NCI-H345 (cell line): ENCODE results near the gene PODNL1.
"Not testable (repeated sequence)": the region's sequence is repeated elsewhere in the genome, so short reads cannot be mapped to it uniquely, and the experiment has no call there.

Experiments used
- DNase-seq: peaks from one replicate; lab custom pipeline; 2025; lab: John Stamatoyannopoulos, UW

The PODNL1 gene

DNA sequence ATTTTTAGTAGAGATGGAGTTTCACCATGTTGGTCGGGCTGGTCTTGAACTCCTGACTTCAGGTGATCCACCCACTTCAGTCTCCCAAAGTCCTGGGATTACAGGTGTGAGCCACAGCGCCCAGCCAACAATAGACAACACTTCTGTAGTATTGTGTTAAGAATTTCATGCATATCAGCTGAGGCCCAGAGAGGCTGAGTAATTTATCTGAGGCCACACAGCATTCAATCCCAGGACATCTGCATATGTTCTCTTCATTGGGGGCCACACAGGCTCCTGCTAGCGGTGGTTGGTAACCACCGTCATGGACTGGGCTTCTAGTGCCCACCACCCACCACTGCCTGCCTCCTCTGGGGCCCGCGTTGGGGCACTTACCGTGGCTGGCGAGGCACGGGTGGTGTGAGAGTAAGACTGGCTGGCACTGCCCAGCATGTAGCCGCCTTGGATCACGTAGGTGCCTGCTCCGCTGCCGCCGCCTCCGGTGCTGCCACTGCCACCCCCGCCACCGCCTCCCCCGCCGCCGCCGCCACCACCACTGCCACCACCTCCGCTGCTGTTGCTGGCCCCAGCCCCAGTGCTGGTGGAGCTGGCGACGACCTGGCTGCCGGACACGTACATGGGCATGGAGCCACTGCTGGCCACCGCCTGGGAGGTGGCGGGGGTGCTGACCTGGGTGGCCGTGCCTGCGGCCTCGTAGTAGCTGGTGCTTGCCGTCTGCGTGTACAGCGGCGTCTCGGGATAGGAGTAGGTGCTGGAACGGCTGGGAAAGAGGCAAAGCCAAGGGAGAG, 34.3 kb upstream of the PODNL1 start:
- no peak for DNase-seq

DNA sequence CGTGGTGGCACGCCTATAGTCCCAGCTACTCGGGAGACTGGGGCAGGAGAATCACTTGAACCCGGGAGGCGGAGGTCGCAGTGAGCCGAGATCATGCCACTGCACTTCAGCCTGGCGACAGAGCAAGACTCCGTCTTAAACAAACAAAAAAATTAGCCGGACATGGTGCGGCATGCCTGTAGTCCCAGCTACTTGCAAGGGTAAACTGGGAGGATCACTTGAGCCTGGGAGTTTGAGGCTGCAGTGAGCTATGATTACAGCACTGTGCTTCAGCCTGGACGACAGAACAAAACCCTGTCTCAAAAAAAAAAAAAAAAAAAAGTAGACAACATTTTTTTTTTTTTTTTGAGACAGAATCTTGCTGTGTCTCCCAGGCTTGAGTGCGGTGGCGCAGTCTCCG, 33.7 kb upstream of the PODNL1 start:
- not testable (repeated sequence) for DNase-seq

DNA sequence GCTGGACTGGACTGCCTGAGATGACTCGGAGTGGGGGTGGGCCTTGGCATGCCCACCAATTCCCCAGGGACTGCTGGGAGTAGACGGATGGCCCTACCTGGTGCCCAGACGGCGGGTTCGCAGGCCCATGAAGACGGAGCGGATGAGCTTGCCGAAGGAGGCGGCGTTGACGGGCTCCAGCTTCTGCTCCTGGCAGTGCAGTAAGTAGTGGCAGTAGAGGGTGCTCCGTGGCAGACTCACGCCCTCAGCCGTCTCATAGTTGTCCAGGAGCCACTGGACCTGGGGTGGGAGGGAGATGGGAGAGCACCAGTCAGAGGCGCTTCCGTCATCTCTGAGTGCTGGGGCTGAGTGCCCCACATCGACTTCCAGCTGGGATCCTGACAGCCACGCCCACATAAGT, 31.7 kb upstream of the PODNL1 start:
- DNase-seq, result no peak

DNA sequence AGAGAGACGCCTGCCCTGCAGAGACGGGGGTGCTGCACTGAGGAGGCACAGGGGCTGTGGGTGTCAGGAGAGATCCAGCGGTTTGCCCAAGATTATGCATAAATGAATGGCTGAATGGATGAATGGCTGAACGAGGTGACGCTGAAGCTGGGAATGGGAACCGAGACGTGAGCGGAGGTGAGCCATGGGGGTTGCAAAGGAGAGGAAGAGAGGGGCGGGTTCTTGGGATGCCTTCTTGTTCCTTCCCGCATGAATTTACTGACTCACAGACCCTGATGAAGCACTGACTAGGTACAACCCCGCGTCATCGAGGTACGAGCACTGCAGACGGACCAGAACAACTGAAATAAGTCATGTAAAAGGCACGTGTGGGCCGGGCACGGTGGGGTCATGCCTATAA, 30.8 kb upstream of the PODNL1 start:
- DNase-seq, result no peak

DNA sequence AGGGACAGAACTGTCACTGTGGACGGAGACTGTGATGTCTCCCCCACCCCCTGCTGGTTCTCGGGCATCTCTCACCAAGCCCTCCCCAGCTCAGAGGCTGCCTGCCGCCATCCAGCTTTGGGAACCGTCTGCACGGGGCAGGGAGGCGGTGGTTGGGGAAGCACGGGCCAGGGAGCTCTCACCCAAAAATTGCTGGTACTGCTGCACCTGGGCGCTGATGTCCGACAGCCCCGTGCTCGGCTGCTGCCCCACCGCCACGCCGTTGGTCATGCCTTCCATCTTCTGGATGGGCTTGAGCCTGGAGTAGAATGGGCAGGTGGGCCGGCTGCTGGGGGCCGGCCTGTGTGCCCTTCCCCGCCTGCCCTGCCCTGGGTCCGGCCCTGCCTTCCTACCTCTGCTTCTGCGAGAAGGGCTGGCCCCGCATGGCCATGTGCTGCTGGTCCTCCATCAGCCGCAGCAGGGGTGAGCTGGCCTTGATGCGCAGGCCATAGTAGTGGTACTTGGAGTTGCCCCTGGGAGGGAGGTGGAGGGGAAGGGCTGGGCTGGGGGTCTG, 30.2 kb upstream of the PODNL1 start:
- DNase-seq, result no peak

DNA sequence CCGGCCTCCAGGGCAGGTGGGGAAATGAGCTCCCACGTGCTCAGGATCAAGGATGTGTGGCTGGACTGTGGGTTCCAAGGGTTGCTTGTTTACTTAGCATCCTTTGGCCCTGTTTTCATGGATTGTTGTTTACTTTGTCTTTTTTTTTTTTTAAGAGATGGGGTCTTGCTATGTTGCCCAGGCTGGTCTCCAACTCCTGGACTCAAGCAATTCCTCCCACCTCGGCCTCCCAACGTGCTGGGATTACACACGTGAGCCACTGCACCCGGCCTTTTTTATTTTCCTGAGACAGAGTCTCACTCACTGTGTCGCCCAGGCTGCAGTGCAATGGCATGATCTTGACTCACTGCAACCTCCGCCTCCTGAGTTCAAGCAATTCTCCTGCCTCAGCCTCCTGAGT, 29.0 kb upstream of the PODNL1 start:
- DNase-seq, result not testable (repeated sequence)

DNA sequence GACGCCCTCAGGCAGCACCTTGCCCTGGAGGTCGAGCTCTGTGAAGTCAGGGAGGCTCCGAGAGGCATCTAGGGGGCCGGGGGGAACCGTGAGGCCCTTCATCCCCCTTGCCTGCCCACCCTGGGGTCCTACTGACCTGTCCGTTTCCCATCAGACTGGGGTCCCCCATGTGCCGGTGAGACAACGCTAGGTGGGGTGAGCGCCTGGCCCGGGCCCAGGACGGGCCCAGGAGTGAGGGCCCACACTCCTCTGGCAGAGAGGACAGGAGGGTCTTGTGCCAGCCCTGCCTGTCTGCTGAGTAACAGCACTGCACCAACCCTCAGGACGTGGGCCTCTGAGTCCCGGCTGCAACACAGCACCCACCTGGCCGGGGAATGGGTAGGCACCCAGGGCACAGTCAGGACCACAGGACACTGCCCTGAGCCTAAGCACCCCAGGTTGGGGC, 28.5 kb upstream of the PODNL1 start:
- DNase-seq, result no peak

DNA sequence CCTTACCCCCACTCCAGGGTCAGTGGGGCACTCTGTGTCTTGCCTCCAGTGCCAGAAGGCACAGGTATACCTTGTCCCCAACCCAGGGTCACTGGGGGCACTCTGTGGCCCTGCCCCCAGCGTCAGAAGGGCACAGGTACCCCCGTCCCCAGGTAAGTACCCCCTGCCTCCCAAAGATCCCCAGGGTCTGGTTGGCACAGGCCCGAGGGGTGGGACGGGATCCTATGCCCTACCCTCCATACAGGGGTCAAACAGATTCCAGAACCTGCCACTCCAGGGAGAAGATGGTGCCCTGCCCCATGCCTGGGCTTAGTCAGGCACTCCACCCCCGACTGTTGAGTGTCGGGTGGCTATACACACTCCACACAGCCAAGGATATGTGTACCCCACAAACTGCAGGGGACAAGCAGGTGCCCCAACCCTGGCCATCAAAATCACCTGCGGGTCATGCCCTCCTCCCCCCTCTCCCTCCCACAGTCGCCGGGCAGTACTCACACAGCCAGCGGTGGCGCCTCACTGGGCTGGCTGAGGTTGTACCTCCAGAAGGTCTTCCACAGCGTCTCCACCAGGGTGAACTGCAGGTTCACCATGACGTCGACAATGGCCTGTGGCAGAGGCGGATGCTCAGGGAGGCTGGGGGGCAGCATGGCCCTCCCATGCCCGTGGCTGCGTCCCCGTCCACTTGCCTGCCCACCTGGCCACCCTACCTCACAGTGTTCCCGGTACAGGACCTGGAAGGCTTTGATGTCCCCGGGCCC, 27.9 kb upstream of the PODNL1 start:
- no peak for DNase-seq

DNA sequence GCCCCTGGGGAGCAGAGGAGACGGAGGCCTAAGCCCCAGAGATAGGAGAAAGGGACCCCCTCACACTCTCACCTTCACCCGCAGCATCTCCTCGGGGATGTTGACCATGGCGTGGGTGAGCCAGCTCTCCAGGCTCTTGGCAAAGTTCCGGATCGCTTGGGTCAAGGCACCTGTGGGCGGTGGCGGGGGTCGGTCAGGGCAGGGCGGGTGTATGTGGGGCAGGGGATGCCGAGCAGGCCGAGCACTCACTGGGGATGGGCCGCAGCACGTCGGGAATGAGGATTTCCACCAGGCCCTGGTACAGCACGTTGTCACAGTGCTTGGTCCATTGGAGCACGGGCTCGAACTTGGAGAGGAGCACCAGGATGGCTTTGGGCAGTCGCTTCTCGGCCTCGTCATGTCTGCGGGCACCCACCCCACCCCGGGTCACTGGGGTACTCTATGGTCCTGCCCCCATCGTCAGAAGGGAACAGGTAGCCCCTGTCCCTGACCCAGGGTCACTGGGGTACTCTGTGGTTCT, 27.2 kb upstream of the PODNL1 start:
- no peak for DNase-seq

DNA sequence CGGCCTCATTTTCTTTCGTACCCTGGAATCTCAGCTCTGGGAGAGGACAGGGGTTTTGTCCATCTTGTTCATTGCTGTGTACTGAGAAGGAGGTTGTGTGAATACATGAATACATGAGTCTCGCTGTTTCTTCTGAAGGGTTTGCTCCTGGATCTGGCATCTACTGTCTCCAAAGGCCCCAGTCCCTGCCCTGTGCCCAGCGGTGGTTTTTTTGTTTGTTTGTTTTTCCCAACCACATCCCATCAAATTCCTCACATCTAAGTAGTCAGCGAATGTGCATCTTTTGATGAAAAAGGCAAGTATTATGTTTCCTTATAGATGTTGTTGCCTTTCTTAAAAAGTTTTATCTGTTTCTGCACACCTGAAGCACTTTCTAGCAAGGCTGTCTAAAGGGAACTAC, 26.6 kb upstream of the PODNL1 start:
- DNase-seq, result no peak

DNA sequence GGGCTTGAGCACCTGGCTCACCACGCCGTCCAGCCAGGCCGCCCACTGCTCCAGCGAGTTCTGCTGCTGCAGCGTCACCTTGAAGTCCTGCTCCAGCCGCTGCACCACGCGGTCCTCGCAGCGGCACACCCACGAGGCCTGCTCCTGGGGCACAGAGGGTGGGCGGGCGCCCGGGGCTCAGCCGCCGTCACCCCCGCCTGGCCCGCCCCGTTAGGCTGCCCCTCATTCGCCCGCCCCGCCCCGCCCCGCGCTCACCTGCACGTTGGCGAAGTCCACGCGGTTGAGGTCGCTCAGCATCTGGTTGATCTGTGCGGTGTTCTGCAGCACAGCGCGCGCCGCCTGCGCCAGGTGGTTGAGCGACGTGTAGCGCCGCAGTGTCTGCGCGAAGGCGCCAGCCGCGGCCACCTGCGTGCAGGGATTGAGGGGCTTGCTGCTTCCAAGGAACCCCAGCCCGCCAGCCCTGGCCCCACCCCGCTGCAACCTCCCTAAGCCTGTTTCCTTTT, 25.4 kb upstream of the PODNL1 start:
- no peak for DNase-seq

DNA sequence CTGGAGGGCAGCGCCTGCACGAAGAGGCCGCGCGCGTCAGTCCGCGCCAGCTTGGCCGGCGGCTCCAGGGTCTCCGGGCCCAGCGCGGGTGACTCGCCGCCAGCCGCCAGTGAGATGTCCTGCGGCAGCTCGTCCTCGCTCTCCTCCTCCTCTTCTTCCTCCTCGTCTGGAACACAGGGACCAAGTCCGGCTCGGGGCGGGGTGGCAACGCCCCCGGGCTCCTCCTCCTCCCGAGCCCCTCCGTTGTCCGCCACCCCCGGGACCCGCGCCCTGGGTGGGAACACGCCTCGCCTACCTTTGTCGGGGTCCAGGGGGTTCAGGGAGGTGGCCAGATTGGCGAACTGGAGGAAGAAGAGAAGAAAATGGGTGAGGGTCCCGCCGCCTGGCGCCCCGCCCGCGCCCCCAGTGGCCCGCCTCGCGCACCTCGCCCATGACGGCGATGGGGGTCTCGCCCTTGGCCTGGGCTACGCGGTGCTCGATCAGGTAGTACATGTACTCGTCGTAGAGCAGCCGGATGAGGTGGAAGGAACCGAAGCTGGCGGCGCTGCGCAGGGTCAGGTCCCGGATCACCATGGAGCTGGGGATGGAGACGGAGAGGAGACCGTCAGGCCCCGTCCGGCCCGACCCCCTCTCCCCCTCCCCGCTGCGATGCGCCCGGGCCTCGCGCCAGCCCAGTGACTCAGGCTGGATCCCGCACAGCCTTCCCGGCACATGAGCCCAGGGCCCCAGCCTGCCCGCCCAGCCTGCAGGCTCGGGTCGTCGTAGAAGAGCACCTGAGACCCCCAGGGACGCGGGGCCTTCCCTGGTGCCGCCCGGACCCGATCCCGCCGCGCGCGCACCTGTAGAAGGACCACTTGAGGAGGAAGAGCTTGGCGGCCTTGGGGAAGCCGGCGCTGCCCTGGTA, 24.7 kb upstream of the PODNL1 start:
- DNase-seq, result no peak

DNA sequence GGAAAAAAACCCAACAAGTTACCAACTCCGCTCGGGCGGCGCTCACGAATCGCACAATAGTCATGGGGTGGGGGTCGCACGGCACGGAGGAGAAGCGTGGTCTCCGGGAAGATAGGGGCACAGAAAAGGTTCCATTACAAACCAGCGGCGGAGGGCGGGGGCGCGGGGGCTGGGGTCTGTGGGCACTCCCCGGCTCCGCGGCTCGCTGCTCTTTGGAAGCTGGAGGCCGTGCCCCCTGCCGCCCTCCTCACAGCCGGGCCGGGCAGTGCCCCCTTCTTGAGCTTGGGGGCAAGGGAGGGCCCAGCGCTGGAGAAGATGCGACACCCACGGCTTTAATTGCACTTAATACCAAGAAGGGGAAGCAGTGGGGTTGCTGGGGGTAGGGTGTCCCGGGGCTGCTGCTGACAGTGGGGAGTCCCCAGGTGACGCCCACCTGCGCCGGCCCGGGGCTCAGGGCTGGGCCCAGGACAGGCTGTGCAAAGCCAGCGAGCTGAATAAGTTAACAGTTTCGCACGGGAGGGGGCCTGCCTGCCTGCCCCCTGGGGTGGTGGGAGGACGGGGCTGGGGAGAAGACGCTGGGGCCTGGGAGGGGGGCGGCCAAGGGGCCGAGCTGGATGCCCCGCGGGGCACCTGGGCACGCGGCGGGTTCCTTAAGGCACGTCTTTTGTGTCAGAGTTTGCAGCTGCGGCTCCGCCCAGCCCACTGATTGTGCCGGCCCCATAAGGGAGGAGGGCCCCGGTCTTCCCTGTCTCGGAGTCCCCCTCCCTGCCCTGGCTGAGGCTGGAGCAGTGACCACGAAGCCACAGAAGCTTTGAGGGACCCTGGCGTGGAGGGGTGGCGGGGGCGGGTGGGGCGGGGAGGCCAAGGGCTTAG, 23.8 kb upstream of the PODNL1 start:
- no peak for DNase-seq

DNA sequence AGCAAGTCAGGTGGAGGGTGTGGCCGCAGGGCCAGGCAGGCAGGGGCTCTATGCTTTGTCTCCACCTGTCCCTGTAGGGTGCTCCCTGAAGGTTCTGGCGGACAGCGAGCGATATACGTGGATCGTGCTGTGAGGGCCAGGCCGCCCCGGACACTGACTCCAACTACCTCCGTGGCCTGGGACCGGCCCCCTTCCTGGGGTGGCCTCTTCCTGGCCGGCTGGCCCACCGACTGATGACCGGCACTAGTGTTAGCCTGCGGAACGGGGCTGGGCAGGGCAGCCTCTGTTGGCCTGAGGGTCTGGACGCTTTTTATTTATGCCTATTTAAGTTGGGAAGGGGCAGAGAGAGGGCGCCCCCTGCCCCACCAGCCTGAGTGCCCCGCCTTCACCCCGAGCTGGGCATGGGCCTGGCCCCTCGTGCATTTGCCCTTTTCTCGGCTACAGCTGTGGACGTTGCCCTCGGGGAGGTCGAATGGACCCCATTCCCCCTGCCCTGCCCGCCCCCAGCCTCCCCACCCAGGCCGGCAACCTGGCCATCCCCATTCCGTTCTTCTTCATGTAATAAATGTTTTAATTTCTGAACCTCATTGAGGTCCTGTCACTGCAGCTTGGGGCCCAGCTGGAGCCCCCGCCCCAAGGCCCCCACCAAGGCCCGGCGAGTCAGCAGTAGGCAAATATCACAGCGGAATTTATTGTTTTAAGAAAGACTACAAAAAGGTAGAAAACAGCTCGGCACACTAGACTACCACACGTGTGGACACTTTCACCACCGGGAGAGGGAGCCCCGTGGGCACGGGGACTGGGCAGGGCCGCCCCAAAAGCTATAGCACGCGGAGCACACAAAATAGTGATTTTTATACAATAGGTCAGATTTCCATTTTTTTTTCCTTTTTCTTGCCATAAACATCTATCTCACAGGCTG, 22.9 kb upstream of the PODNL1 start:
- DNase-seq, result no peak

DNA sequence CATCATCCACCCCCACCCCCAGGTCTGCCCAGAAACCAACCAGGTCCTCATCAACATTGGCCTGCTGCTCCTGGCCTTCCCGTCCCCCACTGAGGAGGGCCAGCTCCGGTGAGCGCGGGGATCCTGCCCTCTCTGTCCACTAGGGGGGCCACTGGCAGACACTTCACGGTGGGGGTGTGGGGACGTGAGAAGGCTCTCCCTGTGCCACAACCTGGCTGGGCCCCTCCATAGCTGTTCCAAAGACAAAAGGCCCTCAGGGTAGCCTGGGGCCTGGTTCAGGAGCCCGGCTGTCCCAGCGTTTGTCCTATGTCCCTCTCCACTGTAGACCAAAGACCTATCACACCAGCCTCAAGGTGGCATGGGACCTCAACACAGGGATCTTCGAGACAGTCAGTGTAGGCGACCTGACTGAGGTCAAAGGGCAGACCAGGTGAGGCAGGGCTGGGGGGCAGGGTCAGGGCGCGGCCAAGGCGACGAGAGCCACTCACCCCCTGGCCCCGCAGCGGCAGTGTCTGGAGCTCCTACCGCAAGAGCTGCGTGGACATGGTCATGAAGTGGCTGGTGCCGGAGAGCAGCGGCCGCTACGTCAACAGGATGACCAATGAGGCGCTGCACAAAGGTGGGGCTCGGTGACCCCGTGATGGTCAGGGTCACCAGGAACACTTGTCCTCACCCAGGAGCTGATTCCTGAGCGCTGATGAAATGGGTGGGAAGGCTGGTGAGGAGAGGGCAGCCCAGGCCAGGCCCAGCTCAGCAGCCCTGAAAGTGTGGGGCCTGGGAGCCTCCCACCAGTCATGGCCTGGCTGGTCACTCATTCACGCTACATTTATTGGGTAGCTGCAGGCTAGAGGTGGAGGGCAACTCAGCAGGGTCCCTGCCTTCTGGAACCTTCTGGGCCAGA, 22.0 kb upstream of the PODNL1 start:
- DNase-seq, result no peak

DNA sequence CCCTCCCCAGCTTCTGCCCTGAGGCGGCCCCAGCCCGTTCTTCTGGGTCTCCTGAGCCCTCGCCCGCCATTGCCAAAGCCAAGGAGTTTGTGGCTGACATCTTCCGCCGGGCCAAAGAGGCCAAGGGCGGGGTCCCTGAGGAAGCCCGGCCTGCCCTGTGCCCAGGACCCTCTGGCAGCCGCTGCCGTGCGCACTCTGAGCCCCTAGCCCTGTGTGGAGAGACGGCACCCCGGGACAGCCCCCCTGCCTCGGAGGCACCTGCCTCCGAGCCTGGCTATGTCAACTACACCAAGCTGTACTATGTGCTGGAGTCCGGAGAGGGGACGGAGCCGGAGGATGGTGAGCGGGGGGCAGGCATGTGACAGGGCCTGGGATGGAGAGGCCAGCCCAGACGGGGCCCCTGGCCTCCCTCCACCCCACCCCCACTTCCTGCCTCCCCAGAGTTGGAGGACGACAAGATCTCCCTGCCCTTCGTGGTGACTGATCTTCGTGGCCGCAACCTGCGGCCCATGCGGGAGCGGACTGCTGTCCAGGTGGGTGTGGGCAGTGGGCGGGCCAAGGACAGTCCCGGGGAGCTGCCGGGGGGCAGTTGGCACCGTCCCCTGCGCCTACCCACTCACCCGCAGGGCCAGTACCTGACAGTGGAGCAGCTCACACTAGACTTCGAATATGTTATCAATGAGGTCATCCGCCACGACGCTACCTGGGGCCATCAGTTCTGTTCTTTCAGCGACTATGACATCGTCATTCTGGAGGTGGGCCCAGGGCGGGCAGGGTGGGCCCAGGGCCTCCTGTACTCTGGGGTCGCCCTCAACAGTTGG, 21.1 kb upstream of the PODNL1 start:
- no peak for DNase-seq

DNA sequence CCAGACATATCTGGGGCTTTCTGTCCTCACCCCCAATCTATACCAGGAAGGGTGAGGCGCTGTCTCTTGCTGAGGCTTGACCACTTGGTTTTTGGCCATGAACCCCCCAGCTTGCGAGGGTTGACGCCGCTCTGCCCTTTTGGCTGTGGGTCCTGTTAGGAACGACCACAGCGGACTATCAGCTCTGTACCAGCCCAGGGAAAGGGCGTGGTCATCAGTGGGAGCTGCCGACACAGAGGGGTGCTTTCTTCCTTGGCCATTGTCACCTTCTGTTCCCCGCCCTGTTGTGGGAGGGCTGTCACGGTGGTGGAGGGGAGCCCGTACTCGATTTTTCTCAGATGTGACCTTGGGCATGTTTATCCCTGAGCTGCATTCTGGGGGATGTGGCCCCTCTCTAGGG, 19.8 kb upstream of the PODNL1 start:
- no peak for DNase-seq

DNA sequence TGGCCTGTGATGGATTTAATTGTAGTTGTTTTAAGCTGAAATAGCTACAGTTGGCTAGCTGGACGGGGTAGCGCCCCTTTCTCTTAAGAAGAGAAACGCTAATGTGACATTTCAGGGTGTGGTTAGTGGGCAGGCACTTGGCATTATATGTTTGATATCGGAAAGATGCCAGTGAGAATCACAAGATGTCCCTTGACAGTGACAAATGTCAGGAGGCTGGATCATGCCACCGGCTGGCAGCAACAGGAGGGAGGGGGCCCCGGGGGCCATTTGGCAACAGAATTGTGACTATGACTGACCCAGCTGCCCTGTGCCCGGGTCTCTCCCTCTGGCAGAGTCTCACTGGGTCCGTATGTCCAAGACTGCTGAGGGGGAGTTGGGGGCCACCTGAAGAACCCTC, 18.8 kb upstream of the PODNL1 start:
- no peak for DNase-seq
